Testis (tissue), 2 donors: ENCODE results near the gene ABT1.

Experiments used
- POLR2A ChIP-seq: fragments of 450-650 bp; IDR thresholded peaks from one replicate; pipeline ENCODE4 v1.6.1; 2017; ENCODE audit warnings: antibody characterized with exemption, mild to moderate bottlenecking, moderate library complexity
- TF ChIP-seq, protein P1 (sequence below), 3 experiments: fragments of 450-650 bp in 2 of 3; fragments of 200-600 bp in 1 of 3; sonication (generic) in 1 of 3; IDR thresholded peaks; one replicate each; pipeline ENCODE4 v1.5.1; 2016 to 2019; ENCODE audit warnings: antibody characterized with exemption in 3 of 3, mild to moderate bottlenecking in 2 of 3, moderate library complexity in 1 of 3

DNA sequence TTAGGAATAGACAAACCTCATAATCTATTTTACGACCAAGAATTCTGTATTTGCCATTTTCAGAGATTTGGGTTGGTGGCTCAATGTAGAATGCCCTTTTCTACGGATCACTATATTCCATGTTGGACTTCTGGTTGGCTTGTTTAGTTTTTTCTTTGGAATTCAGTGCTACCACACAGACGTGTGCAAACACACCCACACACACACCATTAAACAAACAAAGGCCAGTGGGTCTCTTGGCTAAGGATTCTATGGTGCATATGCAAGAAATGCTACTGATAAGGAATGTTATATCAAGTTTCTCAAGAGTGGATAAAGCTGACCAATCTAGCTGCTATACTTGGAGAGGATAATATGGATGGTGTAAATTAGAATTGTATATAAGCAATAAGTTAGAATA is 8.0 kb downstream of the ABT1 start:
- TF ChIP-seq, protein P1, sequence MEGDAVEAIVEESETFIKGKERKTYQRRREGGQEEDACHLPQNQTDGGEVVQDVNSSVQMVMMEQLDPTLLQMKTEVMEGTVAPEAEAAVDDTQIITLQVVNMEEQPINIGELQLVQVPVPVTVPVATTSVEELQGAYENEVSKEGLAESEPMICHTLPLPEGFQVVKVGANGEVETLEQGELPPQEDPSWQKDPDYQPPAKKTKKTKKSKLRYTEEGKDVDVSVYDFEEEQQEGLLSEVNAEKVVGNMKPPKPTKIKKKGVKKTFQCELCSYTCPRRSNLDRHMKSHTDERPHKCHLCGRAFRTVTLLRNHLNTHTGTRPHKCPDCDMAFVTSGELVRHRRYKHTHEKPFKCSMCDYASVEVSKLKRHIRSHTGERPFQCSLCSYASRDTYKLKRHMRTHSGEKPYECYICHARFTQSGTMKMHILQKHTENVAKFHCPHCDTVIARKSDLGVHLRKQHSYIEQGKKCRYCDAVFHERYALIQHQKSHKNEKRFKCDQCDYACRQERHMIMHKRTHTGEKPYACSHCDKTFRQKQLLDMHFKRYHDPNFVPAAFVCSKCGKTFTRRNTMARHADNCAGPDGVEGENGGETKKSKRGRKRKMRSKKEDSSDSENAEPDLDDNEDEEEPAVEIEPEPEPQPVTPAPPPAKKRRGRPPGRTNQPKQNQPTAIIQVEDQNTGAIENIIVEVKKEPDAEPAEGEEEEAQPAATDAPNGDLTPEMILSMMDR (IDR thresholded peaks at IDR 0.05) = no peak
- TF ChIP-seq POLR2A = no peak
